ENCODE data around the gene CD58.
A peak's percentile ranks its signal among the peaks of the same experiment; 100 is the strongest.

CD58 gene

DNA sequence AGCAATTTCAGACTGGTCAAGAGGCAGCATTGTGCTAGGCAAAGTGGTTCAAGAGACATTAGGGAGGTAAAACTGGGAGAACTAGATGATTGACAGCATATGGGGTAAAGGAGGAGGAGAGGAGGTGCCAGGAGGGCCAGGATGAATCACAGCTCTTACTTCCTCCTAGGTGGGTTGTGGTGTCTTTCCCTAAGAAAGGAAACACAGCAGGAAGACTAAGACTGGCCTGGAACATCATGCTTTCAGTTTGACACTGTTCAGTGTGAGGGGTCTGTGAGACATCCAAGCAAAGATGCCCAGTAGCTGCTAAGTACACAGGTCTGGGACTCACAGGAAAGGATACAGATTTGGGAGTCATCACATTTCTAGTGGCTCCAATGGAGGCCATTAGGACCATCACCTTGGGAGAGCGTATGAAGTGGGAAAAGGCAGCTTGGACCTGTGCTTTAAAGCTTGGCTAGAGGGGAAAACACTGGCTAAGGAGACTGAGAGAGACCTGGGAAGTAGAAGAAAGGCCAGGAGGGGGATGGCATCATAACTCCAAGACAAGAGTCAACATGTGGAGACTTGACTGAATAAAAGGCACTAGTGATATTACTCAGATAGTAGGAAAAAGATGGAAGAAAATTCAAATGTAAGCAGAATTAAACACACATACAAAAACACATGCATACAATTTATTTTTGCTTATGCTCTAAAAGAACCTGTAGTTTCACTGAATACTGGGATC, 17.3 kb downstream of the CD58 start:
- ChIA-PET POLR2A (interaction anchor here (1.2 kb wide), 1 partner anchor 9 kb away, joined by 3 read pairs; no protein-coding TSS in a partner anchor), CTCF (interaction anchor here (0.9 to 1.3 kb wide), 2 partner anchors 12 to 16 kb away, joined by 3 to 5 read pairs; no protein-coding TSS in a partner anchor)
- TF ChIP-seq, protein P1, sequence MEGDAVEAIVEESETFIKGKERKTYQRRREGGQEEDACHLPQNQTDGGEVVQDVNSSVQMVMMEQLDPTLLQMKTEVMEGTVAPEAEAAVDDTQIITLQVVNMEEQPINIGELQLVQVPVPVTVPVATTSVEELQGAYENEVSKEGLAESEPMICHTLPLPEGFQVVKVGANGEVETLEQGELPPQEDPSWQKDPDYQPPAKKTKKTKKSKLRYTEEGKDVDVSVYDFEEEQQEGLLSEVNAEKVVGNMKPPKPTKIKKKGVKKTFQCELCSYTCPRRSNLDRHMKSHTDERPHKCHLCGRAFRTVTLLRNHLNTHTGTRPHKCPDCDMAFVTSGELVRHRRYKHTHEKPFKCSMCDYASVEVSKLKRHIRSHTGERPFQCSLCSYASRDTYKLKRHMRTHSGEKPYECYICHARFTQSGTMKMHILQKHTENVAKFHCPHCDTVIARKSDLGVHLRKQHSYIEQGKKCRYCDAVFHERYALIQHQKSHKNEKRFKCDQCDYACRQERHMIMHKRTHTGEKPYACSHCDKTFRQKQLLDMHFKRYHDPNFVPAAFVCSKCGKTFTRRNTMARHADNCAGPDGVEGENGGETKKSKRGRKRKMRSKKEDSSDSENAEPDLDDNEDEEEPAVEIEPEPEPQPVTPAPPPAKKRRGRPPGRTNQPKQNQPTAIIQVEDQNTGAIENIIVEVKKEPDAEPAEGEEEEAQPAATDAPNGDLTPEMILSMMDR (IDR thresholded peaks at IDR 0.05; ENCODE audit: control extremely low read depth, extremely low read depth, low read depth, missing control alignments), result no peak
- no peak for DNase-seq (ENCODE audit: extremely low spot score)

DNA sequence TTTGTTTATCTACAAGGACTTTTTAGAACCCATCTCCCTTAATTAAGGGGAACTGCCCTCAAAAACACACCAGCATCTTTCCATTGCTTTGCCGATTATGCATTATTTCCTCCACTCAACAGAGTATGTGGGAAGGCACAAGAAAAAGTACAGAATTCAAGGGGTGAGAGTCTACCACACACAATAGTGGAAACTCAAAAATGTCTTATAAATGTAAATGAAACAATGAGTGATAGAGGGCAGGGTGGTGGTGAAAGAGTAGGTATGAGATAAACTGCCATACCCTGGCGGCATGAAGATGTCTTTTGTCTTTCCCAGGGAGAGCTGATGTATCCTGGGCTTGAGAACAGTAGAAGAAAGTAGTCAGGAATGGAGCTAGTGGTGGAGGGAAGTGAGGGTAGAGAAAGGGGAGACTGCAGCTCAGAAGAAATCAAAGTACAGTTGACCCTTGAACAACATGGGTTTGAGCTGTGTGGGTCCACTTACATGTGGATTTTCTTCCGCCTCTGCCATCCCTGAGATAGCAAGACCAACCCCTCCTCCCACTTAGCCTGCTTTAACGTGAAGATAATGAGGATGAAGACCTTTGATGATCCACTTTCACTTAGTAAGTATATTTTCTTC, 24.4 kb downstream of the CD58 start:
- no peak for DNase-seq (ENCODE audit: extremely low spot score)
- ChIA-PET POLR2A (no interaction called here), CTCF (interaction anchor here (4.2 kb wide), 1 partner anchor 11 kb away, joined by 29 read pairs; no protein-coding TSS in a partner anchor)
- TF ChIP-seq, protein P1 (IDR thresholded peaks at IDR 0.05; ENCODE audit: control extremely low read depth, extremely low read depth, low read depth, missing control alignments), result no peak

DNA sequence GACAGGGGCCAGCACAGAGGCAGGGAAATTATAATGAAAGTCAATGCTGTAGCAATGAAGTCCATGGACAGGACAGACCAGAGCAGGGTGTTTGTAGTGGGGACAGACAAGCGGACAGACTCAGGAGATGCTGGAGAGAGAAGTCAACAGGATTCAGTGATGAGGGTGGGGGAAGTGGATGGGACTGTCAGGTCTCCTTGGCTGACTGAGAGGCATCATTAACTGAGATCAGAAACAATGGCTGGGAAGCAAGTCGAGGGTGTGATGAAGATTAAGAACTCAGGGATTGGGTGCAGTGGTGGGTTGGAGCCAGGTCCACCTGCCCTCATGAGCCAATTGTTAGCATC, 25.5 kb downstream of the CD58 start:
- ChIA-PET POLR2A (interaction anchor here (1.8 kb wide), 1 partner anchor 24 kb away, joined by 4 read pairs; no protein-coding TSS in a partner anchor), CTCF (interaction anchor here (4.2 kb wide), 1 partner anchor 13 kb away, joined by 29 read pairs; no protein-coding TSS in a partner anchor)
- TF ChIP-seq, protein P1 (IDR thresholded peaks at IDR 0.05; ENCODE audit: control extremely low read depth, extremely low read depth, low read depth, missing control alignments), result no peak
- no peak for DNase-seq (ENCODE audit: extremely low spot score)

DNA sequence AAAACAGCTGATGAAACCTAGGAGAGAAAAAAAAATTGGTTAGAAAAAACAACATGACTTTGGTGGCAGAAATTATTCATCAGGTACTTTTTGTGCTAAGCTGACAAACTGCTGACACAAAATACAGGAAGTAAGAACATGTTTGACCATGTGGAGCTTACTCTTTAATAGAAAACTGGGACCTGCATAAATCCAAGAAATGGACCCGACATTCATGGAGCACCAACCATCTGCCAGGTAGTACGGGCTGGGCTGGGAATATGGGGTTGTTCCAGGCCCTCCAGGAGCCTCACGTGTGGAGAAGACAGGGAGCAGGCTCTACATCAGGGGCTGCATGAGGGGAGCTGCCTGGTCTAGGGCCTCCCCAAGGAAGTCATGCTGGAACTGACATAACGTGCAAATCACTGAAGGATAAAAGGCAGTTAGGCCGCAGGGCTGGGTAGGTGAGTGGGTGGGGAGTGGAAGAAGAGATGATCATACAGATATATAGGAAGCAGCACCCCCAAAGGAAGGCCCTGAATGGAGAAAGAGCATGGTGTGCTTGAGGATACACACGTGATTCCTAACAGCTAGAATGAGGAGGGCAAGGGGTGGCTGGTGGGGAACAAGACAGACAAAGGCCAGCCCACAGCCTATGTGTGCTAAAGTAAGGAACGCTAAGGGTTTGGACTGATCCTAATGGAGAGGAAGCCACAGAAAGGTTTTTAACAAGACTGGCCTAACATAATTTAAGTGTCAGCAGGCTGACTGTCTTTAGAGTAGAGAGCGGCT, 26.1 kb downstream of the CD58 start:
- TF ChIP-seq, protein P1 (IDR thresholded peaks at IDR 0.05; ENCODE audit: control extremely low read depth, extremely low read depth, low read depth, missing control alignments), result no peak
- ChIA-PET POLR2A (interaction anchor here (1.0 to 1.8 kb wide), 3 partner anchors 9 to 29 kb away, joined by 3 to 4 read pairs (median 3); no protein-coding TSS in a partner anchor), CTCF (interaction anchor here (1.0 to 4.2 kb wide), 5 partner anchors 10 to 406 kb away, joined by 3 to 29 read pairs (median 4); no protein-coding TSS in a partner anchor)
- DNase-seq (ENCODE audit: extremely low spot score), result no peak

DNA sequence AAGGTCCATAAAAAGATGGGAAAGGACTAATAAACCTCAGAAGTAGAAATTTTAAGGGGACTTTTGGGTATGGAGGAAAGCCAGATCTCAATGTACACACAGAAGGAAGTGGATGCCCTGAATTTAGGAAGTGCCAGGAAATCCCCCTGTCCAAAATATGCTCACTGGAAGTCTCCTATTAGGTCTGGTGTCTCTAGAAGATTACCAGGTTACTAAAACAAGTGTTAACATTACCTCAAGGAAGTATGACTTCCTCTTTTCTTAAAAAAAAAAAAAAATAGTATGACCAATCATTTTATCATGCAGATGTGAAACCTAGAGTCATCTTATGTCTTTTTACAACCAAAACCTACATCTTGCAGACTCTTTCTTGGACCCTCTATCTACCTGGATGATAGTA, 30.7 kb downstream of the CD58 start:
- CTCF ChIA-PET, result interaction anchor here (1.0 to 3.0 kb wide), 3 partner anchors 17 to 37 kb away, joined by 3 to 13 read pairs (median 7); no protein-coding TSS in a partner anchor
- TF ChIP-seq, protein P1 (IDR thresholded peaks at IDR 0.05; ENCODE audit: control extremely low read depth, extremely low read depth, low read depth, missing control alignments), result no peak
- POLR2A ChIA-PET, result interaction anchor here (0.7 to 1.5 kb wide), 4 partner anchors 12 to 180 kb away, joined by 3 to 4 read pairs (median 3); no protein-coding TSS in a partner anchor
- DNase-seq (ENCODE audit: extremely low spot score), result peak; percentile 56

DNA sequence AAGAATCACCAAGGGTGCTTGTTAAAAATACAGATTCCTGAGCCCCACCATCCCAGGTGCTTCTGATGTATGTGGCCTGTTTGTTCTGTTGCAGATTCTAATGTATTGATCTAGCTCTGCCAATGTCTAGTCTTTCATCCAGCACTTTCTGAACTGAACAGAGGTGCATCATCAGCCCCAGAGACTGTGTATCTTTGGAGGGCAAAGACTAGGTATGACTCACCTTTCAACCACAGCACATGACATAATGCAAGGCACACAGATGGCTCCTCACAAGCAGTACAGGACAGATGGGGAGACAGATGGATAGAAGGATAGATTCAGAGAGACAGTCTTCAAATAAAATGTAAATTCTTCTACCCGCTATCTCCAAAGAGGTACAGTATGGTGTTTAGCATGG, 32.3 kb downstream of the CD58 start:
- ChIA-PET POLR2A (no interaction called here), CTCF (interaction anchor here (0.9 to 1.3 kb wide), 4 partner anchors 10 to 40 kb away, joined by 4 to 7 read pairs (median 4); no protein-coding TSS in a partner anchor)
- TF ChIP-seq, protein P1 (IDR thresholded peaks at IDR 0.05; ENCODE audit: control extremely low read depth, extremely low read depth, low read depth, missing control alignments), result no peak
- DNase-seq (ENCODE audit: extremely low spot score), result no peak

Measured in GM10248 (cell line).